Measurements from ENCODE around the gene FGFBP3. TPM values are rescaled to one million over a fixed set of nuclear protein-coding genes. Genes with fewer than 3 reads are reported as not detected.

Gene FGFBP3
- total and polyA plus RNA-seq, 2 of the 13 experiments (the other 11 are each of a cell fraction or from before 2014, with no cell fraction given): 0.50 to 2.0 TPM

- TF ChIP-seq ZHX1 (CRISPR knock-in tag; IDR thresholded peaks at IDR 0.05; ENCODE audit: low read depth): no peak; the same call in 1 of the 2 replicates
- TF ChIP-seq CREBL2 (CRISPR knock-in tag; IDR thresholded peaks at IDR 0.05; ENCODE audit: borderline replicate concordance): no peak
- 0 out of 2 replicates have a peak, but pooled peaks have one; percentile 10 for TF ChIP-seq PAXIP1 (CRISPR knock-in tag; conservative IDR thresholded peaks at IDR 0.05)
- TF ChIP-seq REL (CRISPR knock-in tag; conservative IDR thresholded peaks at IDR 0.05): no peak
- no peak for TF ChIP-seq HCFC1 (IDR thresholded peaks at IDR 0.05; ENCODE audit: low read depth, low read length)
- no peak for TF ChIP-seq RBM39 (IDR thresholded peaks at IDR 0.05; ENCODE audit: low read depth, low read length, poor library complexity, severe bottlenecking)
- TF ChIP-seq SMAD3 (CRISPR knock-in tag; IDR thresholded peaks at IDR 0.05): no peak
- TF ChIP-seq ZNF20 (CRISPR knock-in tag; IDR thresholded peaks at IDR 0.05): 0 out of 2 replicates have a peak, but pooled peaks have one; percentile 57
- no peak for TF ChIP-seq ATF2 (CRISPR knock-in tag; IDR thresholded peaks at IDR 0.05)
- TF ChIP-seq ZNF737 (CRISPR knock-in tag; IDR thresholded peaks at IDR 0.05; ENCODE audit: borderline replicate concordance): no peak
- no peak for TF ChIP-seq TEAD3 (CRISPR knock-in tag; optimal IDR thresholded peaks at IDR 0.05; ENCODE audit: borderline replicate concordance)
- no peak; the same call in 1 of the 2 replicates for TF ChIP-seq ZNF543 (CRISPR knock-in tag; IDR thresholded peaks at IDR 0.05)
- no peak for TF ChIP-seq USF2 (IDR thresholded peaks at IDR 0.05; ENCODE audit: low read depth, low read length)
- 0 out of 2 replicates have a peak, but pooled peaks have one; percentile 45 for TF ChIP-seq USF2 (CRISPR knock-in tag; IDR thresholded peaks at IDR 0.05; ENCODE audit: borderline replicate concordance)
- TF ChIP-seq U2AF2 (IDR thresholded peaks at IDR 0.05; ENCODE audit: low read depth, low read length): no peak
- no peak for TF ChIP-seq ZBTB1 (CRISPR knock-in tag; IDR thresholded peaks at IDR 0.05; ENCODE audit: borderline replicate concordance)
- no peak for TF ChIP-seq ZNF777 (CRISPR knock-in tag; IDR thresholded peaks at IDR 0.05)
- TF ChIP-seq TGIF2 (CRISPR knock-in tag; IDR thresholded peaks at IDR 0.05): no peak
- no peak for TF ChIP-seq TOE1 (CRISPR knock-in tag; IDR thresholded peaks at IDR 0.05)
- no peak for TF ChIP-seq CCAR2 (optimal IDR thresholded peaks at IDR 0.05; ENCODE audit: low read depth, low read length)
These were observed at the start of gene FGFBP3 (continued) for GRCh38 chr10:91909117-91909677.

All from HepG2 (cell line).